ENCODE data around the gene TCF7L1. TPM values are rescaled to one million over a fixed set of nuclear protein-coding genes. Genes with fewer than 3 reads are reported as not detected.

The TCF7L1 gene
- total and polyA plus RNA-seq, 2 of the 13 experiments (the other 11 are each of a cell fraction or from before 2014, with no cell fraction given): 0.04 to 0.15 TPM

DNA sequence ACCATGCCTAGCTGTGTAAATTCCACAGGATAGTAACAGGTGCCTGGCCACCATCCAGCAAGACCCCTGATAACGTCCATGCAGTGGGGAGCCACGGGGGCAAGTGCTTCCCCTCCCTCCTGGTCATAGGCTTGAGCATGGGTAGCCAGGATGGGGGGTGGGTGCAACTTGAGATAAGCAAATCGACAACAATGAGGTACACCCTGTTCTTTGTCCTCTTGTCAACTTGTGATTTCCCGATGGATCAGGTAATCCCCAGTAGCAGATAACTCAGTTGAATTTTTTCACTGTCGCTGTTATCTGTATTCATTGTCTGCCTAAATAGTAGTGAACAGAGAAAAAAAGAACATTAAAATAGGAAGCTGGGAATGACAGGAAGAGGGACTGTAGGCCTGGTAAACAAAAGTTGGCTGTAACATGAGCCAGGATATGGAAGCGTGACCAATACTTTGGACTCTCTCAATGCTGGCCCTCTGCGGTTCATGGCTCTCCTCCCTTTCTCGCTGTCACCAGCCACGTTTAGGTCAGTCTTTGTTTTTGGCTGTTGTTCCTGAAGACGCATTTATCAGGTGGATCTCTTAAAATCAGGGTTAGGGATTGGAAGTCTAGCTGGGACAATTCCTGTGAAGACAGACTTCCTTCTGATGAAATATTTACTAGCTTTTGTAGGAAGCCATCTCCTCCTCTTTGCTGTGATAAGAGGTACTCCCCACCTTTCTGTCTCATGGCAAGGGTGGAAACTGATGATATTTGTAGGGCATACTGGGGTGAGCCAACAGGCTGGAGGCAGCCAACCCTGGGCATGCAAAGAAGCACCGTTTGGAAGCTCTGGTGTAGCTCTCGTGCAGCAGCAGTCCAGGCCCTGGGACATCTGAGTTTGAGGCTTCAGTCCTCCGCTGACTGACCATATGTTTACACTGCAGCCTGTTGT lies 42.4 kb downstream of the TCF7L1 start (continued):
- TF ChIP-seq, protein P1, sequence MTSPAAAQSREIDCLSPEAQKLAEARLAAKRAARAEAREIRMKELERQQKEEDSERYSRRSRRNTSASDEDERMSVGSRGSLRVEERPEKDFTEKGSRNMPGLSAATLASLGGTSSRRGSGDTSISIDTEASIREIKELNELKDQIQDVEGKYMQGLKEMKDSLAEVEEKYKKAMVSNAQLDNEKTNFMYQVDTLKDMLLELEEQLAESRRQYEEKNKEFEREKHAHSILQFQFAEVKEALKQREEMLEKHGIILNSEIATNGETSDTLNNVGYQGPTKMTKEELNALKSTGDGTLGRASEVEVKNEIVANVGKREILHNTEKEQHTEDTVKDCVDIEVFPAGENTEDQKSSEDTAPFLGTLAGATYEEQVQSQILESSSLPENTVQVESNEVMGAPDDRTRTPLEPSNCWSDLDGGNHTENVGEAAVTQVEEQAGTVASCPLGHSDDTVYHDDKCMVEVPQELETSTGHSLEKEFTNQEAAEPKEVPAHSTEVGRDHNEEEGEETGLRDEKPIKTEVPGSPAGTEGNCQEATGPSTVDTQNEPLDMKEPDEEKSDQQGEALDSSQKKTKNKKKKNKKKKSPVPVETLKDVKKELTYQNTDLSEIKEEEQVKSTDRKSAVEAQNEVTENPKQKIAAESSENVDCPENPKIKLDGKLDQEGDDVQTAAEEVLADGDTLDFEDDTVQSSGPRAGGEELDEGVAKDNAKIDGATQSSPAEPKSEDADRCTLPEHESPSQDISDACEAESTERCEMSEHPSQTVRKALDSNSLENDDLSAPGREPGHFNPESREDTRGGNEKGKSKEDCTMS (CRISPR knock-in tag; conservative IDR thresholded peaks at IDR 0.05): no peak
- TF ChIP-seq REL (CRISPR knock-in tag; conservative IDR thresholded peaks at IDR 0.05) (no peak), SAP130 (CRISPR knock-in tag; IDR thresholded peaks at IDR 0.05; ENCODE audit: low read depth) (peak; percentile 76), ZNF33A (CRISPR knock-in tag; IDR thresholded peaks at IDR 0.05; ENCODE audit: borderline replicate concordance) (no peak), ZNF546 (CRISPR knock-in tag; conservative IDR thresholded peaks at IDR 0.05) (peak; percentile 21; the same call in 1 of the 2 replicates), KAT8 (CRISPR knock-in tag; IDR thresholded peaks at IDR 0.05) (no peak), HNF4A (CRISPR knock-in tag; IDR thresholded peaks at IDR 0.05) (peak; percentile 81), STAG1 (CRISPR knock-in tag; IDR thresholded peaks at IDR 0.05) (no peak), ZNF607 (CRISPR knock-in tag; IDR thresholded peaks at IDR 0.05; ENCODE audit: borderline replicate concordance) (no peak; the same call in 1 of the 2 replicates), ZNF891 (CRISPR knock-in tag; IDR thresholded peaks at IDR 0.05) (no peak), FOXA1 (IDR thresholded peaks at IDR 0.05) (no peak), FOXA1 (CRISPR knock-in tag; IDR thresholded peaks at IDR 0.05) (peak; percentile 67), TARDBP (CRISPR knock-in tag; IDR thresholded peaks at IDR 0.05) (peak; percentile 44; the same call in 1 of the 2 replicates), SETDB1 (CRISPR knock-in tag; IDR thresholded peaks at IDR 0.05; ENCODE audit: borderline replicate concordance) (0 out of 2 replicates have a peak, but pooled peaks have one; percentile 20), ZNF678 (CRISPR knock-in tag; IDR thresholded peaks at IDR 0.05) (no peak)
- TF ChIP-seq, protein P2, sequence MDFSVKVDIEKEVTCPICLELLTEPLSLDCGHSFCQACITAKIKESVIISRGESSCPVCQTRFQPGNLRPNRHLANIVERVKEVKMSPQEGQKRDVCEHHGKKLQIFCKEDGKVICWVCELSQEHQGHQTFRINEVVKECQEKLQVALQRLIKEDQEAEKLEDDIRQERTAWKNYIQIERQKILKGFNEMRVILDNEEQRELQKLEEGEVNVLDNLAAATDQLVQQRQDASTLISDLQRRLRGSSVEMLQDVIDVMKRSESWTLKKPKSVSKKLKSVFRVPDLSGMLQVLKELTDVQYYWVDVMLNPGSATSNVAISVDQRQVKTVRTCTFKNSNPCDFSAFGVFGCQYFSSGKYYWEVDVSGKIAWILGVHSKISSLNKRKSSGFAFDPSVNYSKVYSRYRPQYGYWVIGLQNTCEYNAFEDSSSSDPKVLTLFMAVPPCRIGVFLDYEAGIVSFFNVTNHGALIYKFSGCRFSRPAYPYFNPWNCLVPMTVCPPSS (IDR thresholded peaks at IDR 0.05): no peak
- TF ChIP-seq, protein P3, sequence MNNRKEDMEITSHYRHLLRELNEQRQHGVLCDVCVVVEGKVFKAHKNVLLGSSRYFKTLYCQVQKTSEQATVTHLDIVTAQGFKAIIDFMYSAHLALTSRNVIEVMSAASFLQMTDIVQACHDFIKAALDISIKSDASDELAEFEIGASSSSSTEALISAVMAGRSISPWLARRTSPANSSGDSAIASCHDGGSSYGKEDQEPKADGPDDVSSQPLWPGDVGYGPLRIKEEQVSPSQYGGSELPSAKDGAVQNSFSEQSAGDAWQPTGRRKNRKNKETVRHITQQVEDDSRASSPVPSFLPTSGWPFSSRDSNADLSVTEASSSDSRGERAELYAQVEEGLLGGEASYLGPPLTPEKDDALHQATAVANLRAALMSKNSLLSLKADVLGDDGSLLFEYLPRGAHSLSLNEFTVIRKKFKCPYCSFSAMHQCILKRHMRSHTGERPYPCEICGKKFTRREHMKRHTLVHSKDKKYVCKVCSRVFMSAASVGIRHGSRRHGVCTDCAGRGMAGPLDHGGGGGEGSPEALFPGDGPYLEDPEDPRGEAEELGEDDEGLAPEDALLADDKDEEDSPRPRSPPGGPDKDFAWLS (CRISPR knock-in tag; IDR thresholded peaks at IDR 0.05; ENCODE audit: borderline replicate concordance): no peak
- TF ChIP-seq, protein P4, sequence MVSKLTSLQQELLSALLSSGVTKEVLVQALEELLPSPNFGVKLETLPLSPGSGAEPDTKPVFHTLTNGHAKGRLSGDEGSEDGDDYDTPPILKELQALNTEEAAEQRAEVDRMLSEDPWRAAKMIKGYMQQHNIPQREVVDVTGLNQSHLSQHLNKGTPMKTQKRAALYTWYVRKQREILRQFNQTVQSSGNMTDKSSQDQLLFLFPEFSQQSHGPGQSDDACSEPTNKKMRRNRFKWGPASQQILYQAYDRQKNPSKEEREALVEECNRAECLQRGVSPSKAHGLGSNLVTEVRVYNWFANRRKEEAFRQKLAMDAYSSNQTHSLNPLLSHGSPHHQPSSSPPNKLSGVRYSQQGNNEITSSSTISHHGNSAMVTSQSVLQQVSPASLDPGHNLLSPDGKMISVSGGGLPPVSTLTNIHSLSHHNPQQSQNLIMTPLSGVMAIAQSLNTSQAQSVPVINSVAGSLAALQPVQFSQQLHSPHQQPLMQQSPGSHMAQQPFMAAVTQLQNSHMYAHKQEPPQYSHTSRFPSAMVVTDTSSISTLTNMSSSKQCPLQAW (CRISPR knock-in tag; IDR thresholded peaks at IDR 0.05): peak; percentile 62
- TF ChIP-seq, protein P5, sequence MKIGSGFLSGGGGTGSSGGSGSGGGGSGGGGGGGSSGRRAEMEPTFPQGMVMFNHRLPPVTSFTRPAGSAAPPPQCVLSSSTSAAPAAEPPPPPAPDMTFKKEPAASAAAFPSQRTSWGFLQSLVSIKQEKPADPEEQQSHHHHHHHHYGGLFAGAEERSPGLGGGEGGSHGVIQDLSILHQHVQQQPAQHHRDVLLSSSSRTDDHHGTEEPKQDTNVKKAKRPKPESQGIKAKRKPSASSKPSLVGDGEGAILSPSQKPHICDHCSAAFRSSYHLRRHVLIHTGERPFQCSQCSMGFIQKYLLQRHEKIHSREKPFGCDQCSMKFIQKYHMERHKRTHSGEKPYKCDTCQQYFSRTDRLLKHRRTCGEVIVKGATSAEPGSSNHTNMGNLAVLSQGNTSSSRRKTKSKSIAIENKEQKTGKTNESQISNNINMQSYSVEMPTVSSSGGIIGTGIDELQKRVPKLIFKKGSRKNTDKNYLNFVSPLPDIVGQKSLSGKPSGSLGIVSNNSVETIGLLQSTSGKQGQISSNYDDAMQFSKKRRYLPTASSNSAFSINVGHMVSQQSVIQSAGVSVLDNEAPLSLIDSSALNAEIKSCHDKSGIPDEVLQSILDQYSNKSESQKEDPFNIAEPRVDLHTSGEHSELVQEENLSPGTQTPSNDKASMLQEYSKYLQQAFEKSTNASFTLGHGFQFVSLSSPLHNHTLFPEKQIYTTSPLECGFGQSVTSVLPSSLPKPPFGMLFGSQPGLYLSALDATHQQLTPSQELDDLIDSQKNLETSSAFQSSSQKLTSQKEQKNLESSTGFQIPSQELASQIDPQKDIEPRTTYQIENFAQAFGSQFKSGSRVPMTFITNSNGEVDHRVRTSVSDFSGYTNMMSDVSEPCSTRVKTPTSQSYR (CRISPR knock-in tag; IDR thresholded peaks at IDR 0.05; ENCODE audit: borderline replicate concordance): peak; percentile 61

All from HepG2 (cell line).